ENCODE data around the gene CCDC30. TPM values are rescaled to one million over a fixed set of nuclear protein-coding genes. Genes with fewer than 3 reads are reported as not detected.

Gene CCDC30
- total RNA-seq, 1 experiment from 2014 or later, result 4.4 TPM

DNA sequence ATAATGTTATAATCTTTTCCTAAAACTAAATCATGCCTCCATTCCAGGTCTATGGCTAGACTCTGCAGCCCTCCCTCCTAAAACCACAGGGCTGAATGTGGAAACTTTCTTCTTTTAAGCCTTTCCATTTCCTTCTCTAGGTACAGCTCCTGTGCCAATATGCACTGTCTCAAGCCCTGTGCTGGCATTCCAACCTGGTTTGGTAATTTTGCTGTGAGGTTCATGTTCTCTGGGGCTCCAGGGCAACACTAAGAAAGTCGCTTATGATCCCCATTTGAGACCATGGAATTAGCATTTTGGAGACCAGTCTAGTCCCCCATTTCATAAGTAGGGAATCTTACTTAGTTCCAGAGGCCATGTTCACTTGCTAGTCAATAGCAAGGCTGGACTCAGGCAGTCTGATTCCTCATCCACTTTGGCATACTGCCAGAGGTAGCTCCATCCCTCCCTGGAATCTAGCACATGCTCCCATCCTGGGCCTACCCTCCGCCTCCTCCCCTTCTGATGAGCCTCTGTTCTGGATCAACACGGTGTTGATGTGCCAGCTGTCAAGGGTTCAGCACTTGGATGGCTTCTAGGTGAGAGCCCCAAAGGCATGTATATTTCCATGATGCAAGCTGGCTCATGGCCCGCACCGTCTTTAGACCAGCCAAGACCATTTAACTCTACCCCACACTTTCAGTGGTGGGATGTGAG, 43.8 kb upstream of the CCDC30 start:
- Mint-ChIP-seq H3K27me3 (ENCODE audit: unreplicated experiment) (peaks cover 40% of the 10 kb centered on the region), H3K4me1 (ENCODE audit: low read depth, unreplicated experiment) (no peaks in the 10 kb centered on the region), H3K27ac (ENCODE audit: unreplicated experiment) (no peak overlapping the region), H3K9me3 (ENCODE audit: low read depth, unreplicated experiment) (no peaks in the 10 kb centered on the region), H3K36me3 (ENCODE audit: insufficient read depth, unreplicated experiment) (no peaks in the 10 kb centered on the region), H3K4me3 (ENCODE audit: low read depth, unreplicated experiment) (no peak overlapping the region)
- TF ChIP-seq CTCF (IDR thresholded peaks at IDR 0.05; ENCODE audit: unreplicated experiment), result no peak
- intact Hi-C loops (cut with micrococcal nuclease; ENCODE audit: unreplicated experiment), result no loop called here
- CTCF ChIA-PET, result no interaction called here
- no TSS peak for BruUV-seq (replicated peaks)
- no peak for DNase-seq

DNA sequence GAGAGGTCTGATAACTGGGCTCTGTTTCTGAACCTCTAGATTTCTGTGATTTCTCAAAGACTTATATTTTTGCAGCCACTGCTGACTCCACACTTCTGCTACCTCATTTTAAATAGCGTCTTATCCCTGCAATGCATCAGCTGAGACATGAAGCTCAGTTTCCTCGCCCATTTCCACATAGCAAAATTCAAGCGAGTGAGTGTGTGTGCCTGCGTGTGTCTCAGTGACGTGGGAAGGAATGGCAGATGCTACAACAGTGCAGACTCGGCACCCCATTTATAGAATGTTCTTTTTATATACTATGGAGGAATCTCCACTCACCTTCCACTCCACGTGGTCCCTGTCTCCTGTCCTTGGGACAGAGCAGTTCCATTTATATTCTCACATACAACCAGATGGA, 43.0 kb upstream of the CCDC30 start:
- TF ChIP-seq CTCF (IDR thresholded peaks at IDR 0.05; ENCODE audit: unreplicated experiment), result no peak
- Mint-ChIP-seq H3K36me3 (ENCODE audit: insufficient read depth, unreplicated experiment) (no peaks in the 10 kb centered on the region), H3K9me3 (ENCODE audit: low read depth, unreplicated experiment) (no peaks in the 10 kb centered on the region), H3K27ac (ENCODE audit: unreplicated experiment) (no peak overlapping the region), H3K4me3 (ENCODE audit: low read depth, unreplicated experiment) (no peak overlapping the region), H3K27me3 (ENCODE audit: unreplicated experiment) (peaks cover 40% of the 10 kb centered on the region), H3K4me1 (ENCODE audit: low read depth, unreplicated experiment) (no peaks in the 10 kb centered on the region)
- intact Hi-C loops (cut with micrococcal nuclease; ENCODE audit: unreplicated experiment), result no loop called here
- CTCF ChIA-PET, result no interaction called here
- no peak for DNase-seq
- BruUV-seq (replicated peaks), result no TSS peak

- no peak overlapping the region for H3K27ac Mint-ChIP-seq (ENCODE audit: unreplicated experiment)
- H3K4me3 Mint-ChIP-seq (ENCODE audit: low read depth, unreplicated experiment), result no peak overlapping the region
- H3K4me1 Mint-ChIP-seq (ENCODE audit: low read depth, unreplicated experiment), result no peaks in the 10 kb centered on the region
- DNase-seq, result no peak
- H3K9me3 Mint-ChIP-seq (ENCODE audit: low read depth, unreplicated experiment), result no peaks in the 10 kb centered on the region
- TF ChIP-seq CTCF (IDR thresholded peaks at IDR 0.05; ENCODE audit: unreplicated experiment), result no peak
- BruUV-seq (replicated peaks), result no TSS peak
- no peaks in the 10 kb centered on the region for H3K36me3 Mint-ChIP-seq (ENCODE audit: insufficient read depth, unreplicated experiment)
- H3K27me3 Mint-ChIP-seq (ENCODE audit: unreplicated experiment), result peaks cover 40% of the 10 kb centered on the region
- intact Hi-C loops (cut with micrococcal nuclease; ENCODE audit: unreplicated experiment), result no loop called here
- CTCF ChIA-PET, result no interaction called here
Measured at GRCh38 chr1:42420911-42421585, 42.0 kb upstream of the CCDC30 start.

DNA sequence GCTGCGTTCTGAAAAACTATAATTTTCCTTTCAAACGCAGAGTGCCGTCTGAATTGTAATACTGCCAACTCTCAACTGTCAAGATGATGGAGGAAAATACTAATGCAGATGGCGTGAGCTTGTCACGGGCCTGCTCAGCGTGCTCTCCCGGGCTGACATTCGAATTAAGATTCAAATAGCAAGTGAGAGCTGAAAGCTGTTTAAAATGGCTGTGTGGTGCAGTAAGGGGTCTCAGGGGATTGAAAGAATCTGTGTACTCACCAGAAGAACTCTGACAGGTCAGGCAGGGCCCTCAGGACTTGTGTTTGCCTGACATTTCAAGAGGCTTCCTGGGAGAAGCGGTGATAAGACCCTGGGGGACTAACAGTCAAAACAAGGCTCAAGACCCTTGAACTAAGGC, 40.3 kb upstream of the CCDC30 start:
- DNase-seq, result no peak
- intact Hi-C loops (cut with micrococcal nuclease; ENCODE audit: unreplicated experiment), result no loop called here
- Mint-ChIP-seq H3K27me3 (ENCODE audit: unreplicated experiment) (peaks cover 38% of the 10 kb centered on the region), H3K4me1 (ENCODE audit: low read depth, unreplicated experiment) (no peaks in the 10 kb centered on the region), H3K4me3 (ENCODE audit: low read depth, unreplicated experiment) (no peak overlapping the region), H3K27ac (ENCODE audit: unreplicated experiment) (no peak overlapping the region), H3K36me3 (ENCODE audit: insufficient read depth, unreplicated experiment) (no peaks in the 10 kb centered on the region), H3K9me3 (ENCODE audit: low read depth, unreplicated experiment) (no peaks in the 10 kb centered on the region)
- no peak for TF ChIP-seq CTCF (IDR thresholded peaks at IDR 0.05; ENCODE audit: unreplicated experiment)
- no TSS peak for BruUV-seq (replicated peaks)
- CTCF ChIA-PET, result no interaction called here

All from Calu3 (cell line).